Left kidney (tissue), 8 donors: ENCODE data around the gene FCHSD1. TPM values are rescaled to one million over a fixed set of nuclear protein-coding genes. Genes with fewer than 3 reads are reported as not detected.
A peak's percentile ranks its signal among the peaks of the same experiment; 100 is the strongest.

Source experiments
- DNase-seq: peaks from one replicate; pipeline ENCODE4 v3.0.0-alpha.2; 2013
- long read RNA-seq, 8 donors: transcript quantifications; one replicate each; lab custom pipeline, GENCODE V29; 2026
- polyA plus RNA-seq: library from polyadenylated mRNA; unstranded; fragments of 120-200 nt; gene quantifications from one replicate; pipeline ENCODE4 v1.2.1, GENCODE V29; 2013; ENCODE audit not compliant: insufficient read length

Gene FCHSD1
- polyA plus RNA-seq, result 17.3 TPM
- long read RNA-seq, donor 1, partial matches to known transcripts, result 0 of 1 reads
- long read RNA-seq, donor 1, other reads (novel, unspliced or antisense), result 0 of 1 reads
- long read RNA-seq, donor 2, result 0 reads
- long read RNA-seq, donor 3, result 0 reads
- long read RNA-seq, donor 4, result 0 reads
- long read RNA-seq, donor 5, partial matches to known transcripts, result 0 of 3 reads
- long read RNA-seq, donor 5, other reads (novel, unspliced or antisense), result 0 of 3 reads
- long read RNA-seq, donor 6, result 0 reads
- long read RNA-seq, donor 7, partial matches to known transcripts, result 0 of 4 reads
- long read RNA-seq, donor 7, other reads (novel, unspliced or antisense), result 0 of 4 reads
- long read RNA-seq, donor 8, result 0 reads

DNA sequence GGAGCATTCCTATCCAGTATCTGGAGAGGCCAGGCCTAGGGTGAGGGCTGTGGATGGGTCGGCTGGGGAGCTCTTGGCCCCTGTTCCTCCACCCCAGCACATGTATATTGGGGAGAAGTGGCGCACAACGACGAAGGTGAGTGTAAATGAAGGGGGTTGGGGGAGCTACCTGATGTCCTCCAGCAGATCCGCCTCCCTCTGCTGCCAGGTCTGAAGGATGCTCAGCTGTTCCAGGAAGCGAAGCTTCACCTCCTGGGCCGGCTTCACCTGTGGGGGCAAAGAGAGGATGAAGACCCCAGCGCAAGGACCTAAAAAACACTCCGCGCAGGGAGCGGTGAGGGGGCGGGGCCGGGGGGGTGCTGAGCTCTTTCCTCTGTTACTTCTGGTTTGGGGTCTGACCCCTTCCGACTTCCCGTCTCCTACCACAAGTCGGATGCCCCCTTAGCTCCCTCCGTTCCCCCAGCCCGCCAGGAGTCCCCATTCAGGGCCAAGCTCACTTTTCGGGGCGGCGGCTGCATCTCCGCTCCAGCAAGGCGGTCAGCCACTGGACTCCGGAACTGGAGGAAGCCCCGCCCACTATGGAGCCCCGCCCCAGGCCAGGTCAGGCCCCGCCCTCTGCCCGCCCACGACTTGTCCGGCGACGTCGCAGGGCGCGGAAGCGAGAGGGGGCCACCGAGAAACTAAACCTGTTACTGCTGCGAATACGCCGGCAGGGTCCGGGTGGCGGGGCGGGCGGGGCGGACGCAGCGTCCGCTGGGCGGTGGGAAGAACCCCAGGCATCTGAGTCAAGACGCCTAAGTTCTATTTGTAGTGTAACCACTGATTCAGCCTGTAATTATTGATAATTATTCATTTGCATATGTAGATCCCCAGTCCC, at the start of gene FCHSD1:
FCHSD1 (minus strand) TSS at position 568 of the 877 bp plus-strand sequence; CDS start at position 518, 50 bp downstream.
- peak; percentile 79 for DNase-seq

DNA sequence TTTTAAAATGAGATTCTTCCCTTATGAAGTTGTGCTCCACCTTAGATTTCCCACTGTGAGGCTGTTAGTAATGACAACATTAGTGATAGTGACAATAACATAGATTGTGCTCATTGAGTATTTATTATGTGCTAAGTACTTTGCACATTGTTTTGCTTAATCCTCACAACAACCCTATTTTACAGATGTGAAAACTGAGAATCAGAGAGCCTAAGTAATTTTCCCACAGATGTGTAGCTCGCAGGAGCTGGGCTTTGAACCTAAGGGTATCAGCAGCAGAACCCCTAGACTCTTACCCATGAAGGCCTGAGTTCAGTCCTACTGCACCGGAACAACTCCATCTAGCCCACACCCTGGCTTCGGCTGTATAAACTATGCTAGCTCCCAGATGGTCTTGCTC, 46.4 kb upstream of the FCHSD1 start:
- no peak for DNase-seq

DNA sequence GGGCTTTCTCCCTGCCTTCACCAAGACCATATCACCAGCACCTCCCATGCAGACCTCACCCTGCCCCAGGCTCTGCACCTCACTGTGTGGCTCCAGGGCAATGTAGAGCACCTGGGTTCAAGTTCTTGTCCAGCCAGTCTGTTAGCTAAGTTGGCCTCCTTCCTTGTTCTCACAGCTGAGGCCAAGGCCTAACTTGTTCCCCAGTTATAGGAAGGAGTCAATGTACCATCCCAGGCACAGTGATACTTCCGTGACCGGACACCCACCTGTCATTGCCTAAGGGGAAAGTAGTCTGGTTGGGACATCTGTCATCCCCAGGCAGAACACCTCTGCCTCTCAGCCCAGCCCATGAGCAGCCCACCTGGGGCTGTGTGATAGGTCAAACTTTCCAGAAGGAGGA, 45.2 kb upstream of the FCHSD1 start:
- DNase-seq, result no peak

DNA sequence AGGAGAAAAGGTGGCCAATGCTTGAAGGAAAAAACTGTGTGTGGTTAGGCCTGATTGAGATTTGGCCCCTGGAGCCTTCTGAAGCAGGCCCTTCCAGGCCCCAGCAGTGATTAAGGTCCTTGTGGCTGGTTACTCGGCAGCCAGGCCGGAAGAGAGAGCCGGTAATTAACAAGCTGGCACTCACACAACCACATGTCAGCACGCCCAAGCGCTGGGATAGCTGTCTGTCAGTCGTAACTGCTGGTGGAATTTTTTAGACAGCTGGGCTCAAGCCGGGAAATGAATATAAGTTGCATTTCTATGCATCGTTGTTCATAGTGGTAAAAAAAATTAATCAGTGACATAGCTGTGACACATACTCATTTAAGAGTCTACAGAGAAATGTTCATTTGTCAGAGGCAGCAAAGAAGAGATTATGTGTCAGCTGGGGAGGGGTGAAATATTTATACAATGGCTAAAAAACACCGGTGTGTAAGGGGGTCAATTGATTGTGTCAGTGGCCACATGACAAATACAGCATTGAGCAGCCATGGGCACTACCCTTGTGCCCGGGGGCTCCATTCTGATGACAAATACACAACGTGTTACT, 44.5 kb upstream of the FCHSD1 start:
- DNase-seq, result no peak

DNA sequence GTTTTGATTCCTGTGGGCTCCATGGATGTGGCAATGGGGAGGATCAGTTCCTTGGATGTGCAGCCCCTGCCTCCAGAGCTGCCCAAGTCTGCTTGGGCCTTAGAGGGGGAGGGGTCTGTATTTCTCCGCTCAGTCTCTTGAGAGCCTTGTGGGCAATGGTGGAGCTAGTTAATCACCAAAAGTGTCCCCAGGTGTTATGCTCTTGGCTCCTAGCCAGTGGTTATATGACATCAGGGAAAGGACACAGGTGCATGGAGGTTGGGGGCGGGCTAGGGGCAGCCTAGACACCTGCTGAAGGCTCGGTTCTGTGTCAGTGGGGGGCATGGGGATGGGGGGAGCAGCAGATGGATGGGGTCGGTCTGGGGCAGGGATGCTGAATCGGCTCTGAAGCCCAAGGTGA, 43.3 kb upstream of the FCHSD1 start:
- DNase-seq, result no peak

DNA sequence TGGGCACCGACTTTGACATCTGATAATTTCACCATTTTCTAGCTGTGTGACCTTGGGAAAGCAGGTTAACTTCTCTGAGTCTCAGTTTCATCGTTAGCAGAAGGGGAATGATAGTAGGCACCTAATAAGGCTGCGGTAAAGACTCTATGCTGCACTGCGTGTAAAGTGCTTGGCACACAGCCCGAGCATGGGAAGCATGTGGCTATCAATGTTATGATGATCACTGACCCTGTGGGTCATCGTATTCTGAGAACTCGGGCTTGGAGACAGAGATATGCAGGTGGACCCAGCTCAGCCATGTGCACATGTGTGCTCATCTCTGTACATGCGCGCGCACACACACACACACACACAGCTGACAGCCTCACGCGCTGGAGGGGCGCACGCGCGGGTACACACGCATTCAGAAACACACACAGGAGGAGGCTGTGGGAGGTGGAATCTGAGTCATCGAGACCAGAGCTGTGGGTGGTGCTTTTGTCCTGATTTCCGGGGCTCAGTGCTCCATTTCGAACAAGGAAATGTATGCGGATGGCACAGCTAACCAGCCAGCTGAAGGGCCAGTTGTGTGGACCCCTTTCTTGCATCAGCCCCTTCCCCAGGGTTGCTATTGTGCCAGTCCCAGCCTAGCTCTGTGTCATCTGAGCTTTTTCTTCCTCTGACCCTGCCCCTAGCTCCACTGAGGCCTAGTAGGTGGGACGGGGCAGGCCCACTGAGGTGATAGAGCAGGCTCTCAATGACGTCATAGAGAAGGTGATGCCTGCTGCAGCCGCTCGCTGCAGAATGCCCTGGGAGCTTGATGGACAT, 41.9 kb upstream of the FCHSD1 start:
- DNase-seq, result no peak

DNA sequence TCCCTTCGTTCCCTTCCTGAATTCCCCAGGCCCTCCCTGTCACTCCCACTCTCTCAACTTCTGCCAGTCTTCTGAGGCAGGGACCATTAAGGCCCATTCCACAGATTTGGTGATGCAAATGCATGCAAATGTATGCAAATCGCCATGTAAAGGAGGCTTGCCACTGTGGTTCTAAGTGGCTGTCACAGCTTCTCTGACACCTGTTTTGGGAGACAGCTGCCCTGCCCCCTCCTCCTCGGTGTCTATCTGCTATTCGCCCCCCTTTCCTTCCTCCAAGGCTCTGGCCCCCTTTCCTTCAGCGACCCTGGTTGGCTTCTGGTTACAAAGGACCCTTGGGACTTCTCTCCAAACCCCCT, 41.3 kb upstream of the FCHSD1 start:
- DNase-seq, result no peak

DNA sequence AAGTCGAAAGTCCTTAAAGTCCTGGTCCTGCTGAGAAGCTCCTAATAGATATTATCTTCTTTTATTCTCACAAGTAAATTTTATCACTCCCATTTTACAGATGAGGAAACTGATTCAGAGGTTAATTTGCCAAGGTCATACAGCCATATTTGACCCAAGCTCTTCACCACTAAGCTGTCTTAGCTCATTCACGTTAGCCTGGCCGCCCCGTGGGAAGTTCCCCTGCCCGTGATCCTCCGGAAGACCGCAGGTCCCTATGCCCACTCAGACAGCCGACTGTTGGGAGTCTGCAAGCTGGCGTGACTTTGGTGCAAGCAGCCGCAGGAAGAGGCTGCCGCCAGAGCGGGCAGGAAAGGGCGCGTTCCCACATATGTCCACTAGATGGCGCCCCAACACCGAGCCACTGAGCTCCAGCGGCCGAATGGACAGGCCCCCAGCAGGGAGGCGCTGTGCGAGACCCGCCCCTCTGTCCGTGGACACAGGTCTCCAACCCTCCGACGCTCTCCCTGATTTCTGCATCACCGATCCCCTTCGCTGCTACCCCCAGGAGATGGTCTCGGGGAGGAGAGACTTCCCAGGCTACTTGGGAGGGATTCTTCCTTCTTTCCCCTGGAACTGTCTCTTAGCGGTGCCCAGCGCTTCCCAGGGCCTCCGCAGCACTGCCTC, 40.8 kb upstream of the FCHSD1 start:
- no peak for DNase-seq

DNA sequence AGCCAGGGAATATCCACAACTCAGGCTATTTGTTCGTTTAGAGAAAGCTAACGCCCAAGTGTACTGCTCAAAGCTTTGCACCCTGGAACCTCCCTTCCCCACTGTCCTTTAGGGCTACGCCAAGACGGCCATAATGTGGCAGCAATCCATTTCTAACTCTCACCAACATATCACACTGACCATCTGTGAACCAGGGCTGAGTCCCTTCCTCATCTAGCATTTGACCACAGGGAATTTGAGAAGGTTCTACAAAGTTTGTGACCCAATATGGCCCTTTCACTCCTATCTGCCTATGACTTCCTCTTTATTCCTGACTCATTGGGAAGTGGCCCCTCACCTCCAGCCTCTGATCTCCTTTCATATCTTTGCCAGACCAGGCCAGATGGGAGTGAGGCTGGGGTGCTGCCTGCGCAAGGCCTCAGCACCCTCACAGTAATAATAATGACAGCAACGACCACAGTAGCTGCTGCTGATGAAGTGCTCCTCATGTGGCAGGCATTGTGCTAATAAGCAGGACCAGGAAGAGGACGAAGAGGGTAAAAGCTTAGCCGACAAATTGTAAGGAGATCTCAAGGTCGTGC, 40.2 kb upstream of the FCHSD1 start:
- no peak for DNase-seq

DNA sequence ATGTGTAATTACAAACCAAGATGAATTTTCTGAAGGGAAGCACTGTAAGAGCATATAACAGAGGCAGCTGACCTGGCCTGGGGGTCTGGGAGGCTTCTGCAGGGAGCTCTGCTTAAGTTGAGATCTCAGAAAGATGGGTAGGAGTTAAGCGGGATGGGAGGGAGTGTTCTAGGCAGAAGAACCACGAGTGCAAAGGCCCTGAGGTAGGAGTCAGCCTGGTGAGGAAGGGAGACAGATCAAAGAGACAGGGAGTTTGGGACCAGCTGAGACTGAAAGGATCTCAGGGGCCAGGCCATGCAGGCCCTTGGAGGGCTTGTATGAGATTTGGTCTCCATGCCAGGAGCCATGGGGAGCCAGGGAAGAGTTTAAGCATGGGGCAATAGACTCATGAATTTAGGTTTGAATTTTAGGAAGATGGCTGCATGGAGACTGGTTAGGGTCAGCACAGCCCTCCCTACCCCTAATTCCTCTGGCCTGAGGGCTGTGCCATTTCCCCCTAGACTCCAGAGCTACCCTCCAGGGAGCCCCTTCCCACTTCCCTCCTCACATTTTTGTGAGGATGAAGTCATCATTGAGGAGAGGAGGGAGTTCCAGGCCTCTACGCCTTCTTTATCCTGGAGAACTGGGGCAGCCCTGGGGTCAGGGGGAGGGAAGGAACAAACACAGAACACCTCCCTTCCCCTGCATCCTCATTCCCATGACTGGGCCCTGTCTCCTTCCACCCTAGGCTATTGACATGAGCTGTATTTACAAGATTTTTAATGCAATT, 35.6 kb upstream of the FCHSD1 start:
- DNase-seq, result no peak

DNA sequence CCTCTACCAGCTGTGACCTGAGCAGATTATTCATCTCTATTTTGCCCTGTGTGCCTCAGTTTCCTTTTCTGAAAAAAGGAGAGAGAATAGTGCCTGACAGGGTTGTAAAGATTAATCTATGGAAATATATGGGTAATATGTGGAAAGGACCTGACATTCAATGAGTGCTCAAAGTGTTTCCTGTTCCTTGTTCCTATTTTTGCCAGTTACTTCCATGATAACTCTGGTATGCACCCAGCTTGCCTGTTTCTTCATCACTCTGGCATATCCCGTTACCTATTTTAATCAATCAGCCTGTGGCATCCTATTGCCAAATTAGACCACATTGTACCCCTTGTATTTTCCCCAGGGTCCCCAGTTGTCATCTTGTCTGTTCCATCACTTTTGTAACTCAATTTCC, 34.4 kb upstream of the FCHSD1 start:
- DNase-seq, result no peak

DNA sequence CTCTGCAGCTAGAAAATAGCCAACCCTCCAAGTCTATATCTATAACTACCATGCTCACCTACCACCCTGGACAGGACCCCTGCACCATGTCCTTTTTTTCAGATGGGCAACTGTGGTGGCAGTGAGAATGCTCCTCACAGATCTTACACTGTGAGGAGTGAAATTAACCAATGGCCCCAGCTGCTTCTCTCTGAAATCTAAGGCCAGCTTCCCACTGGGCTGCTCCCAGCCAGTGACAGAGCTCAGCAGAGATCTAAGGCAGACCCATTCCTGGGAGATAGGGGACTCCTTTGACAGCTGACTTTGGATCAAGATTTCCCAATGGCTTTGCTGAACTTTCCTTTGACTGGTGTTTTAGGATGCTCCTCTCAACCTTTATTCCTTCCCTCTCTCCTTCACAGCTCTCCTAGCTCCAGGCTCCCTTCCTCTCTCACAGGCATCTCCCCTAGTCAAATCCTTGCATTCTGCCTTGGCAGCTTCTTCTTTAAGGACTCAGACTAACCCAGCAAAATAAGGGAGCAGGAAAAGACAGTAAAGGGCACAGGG, 32.5 kb upstream of the FCHSD1 start:
- no peak for DNase-seq

DNA sequence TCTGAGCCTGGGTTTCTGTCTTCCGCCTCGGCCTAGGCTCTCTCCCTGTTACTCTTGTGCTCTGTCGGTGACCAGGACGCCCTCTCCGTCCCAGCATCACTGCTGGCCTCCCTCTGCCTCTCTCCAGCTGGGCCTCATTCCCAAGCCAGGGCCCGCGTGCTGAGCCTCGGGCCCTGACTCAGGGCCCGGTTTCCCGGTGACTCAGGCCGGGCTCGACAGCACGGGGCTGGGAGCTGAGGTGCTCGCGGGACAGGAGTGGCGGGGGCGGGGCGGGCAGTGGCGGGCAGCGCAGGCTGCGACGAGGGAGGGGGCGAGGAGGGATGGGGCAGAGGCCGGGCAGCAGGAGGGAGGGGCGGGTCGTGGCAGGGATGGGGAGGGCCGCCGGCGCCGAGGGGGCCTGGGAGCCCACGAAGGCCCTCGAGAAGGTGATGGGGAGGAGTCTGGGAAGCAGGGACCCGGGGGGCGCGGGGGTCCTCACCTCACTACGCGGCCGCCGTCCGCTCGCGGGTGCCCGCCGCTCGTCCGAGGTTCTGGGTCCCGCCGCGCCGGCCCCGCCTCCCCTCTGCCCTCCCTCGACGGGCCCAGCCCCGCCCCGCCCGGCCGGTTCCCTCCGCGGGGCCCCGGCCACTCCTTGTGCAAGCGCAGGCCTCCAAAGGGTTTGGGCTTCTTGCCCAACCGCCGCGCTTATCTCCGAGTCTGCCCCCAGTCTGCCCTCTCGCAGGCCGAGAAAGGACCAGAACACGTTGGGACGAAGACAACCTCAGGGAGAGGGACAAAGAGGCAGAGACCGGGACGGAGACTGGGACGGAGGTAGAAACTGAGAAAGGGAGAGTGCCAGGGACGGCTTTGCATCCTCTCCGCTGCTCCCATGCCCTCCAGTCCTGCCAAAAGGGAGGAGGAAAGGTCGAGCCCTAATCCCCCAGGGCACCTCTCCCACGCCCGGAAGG, 30.8 kb upstream of the FCHSD1 start, which contains the start of gene ARAP3:
ARAP3 (minus strand) TSS at position 536 of the 947 bp plus-strand sequence. CDS start 1,744 bp downstream, outside the sequence.
- no peak for DNase-seq

DNA sequence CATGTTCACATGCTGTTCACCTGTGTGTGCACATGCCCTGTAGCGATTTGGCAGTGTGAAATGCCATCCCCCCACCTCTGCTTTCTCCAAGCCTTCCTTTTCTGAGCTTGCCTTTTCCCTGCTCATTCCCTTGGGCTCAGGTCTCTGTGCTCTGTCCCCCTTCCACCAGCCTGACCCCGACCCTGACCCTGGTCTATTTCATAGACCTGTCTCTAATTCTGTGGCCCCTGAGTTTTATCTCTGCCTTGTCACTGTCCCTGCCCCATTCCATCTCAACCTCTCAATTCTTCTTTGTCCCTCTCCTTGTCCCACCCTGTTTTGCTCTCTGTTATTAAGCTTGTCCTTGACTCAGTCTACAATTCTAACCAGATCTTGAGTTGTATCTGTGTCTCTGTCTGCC, 30.1 kb upstream of the FCHSD1 start:
- DNase-seq, result no peak

DNA sequence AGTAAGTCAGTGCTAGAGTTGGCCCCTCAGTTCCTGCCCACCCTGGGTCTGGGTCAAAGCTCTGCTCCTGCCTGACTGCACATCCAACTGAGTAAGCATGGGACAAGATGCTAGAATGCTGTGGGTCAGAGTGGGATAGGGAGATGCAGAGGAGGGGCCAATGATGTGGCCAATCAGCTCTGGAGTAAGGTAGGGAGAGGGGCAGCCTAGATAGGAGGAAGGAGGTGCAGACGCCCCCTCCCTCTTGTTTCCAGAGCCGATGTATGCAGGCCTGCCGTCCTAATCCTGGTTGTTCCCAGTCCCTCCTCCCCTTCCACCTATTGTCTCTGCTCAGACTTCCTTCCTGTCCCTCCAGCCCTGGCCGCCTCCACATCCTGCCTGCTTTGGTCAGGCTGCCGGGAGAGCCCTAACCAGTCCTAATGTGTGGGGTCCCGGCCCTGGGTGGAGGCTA, 29.6 kb upstream of the FCHSD1 start:
- no peak for DNase-seq

DNA sequence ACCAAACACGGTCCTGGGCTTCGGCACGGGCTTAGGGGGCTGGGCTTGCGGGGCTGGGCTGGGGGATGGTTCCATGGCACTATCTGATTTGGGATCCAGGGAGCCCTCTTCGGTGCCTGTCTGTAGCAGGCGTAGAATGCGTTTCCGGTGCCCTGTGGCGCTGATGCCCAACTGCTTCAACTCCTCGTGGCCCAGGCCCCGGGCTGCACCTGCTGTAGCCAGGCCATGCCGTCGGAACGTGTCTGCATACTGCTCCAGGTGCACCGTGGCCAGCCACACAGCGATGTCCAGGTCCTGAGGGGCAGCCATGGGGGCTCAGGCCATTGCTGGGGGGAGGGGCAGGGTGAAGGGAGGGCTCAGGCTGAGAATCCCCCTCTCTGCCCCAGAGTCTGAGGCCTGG, 29.0 kb upstream of the FCHSD1 start:
- no peak for DNase-seq

DNA sequence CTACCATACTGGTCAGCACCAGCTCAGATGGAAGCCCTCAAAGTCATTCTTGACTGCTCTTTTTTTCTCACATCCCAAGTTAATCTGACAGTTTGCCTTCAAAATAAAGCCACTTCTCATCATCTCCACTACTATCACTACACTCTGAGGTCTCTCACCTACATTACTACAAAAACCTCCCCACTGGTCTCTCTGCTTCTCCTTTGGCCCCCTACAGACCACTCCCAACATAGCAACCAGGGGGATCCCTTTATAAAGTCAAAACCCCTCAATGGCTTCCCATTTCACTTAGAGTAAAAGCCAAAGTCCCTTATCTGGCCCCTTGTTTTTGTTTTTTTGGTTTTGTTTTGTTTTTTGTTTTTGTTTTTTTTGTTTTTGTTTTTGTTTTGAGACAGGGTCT, 26.2 kb upstream of the FCHSD1 start:
- DNase-seq, result no peak

DNA sequence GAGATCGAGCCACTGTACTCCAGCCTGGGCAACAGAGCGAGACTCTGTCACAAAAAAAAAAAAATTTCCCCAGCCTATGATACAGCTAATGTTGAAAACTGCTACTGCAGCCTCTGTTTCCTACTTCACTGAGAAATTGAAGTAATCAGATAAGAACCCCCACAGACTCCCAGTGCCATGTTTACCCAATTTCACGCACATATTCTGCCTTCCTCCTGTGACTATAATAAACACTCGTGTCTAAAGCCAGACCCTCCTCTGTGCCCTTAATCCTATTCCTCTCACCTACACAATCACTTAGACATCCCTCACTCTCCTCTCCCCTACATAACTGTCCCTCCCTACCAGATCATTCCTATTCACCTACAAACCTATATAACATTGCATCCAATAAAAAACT, 24.5 kb upstream of the FCHSD1 start:
- DNase-seq, result no peak

DNA sequence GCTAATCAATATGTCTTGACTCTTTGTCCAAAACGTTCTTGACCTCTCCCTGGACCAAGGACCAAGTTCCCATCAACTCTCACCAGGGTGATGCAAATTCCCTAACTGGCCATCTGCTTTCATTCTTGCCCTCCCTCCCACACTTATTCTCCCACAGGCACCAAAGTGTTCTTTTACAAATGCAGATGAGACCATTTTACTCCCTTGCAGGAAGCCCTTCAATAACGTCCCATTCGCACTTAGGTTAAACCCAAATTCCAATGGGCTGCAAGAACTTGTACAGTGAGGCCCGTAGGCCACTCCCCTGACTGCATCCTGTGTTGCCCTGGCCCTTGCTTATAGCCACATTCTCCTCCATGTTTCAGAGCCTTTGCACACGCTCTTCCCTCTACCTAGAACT, 23.5 kb upstream of the FCHSD1 start:
- no peak for DNase-seq
